DMS79 (cell line): Measurements from ENCODE around the gene RNF224.
"Not testable (repeated sequence)": the region's sequence is repeated elsewhere in the genome, so short reads cannot be mapped to it uniquely, and the experiment has no call there.

Source experiments
- DNase-seq: peaks from one replicate; lab custom pipeline; 2025; lab: John Stamatoyannopoulos, UW

RNF224 gene

GRCh38 chr9:137254624-137255447, 27.5 kb downstream of the RNF224 start, which contains the start of gene NELFB:
Gene NELFB, plus strand, starts transcription at chr9:137255327.
- DNase-seq, result peak; percentile 52

GRCh38 chr9:137255448-137256114, 28.3 kb downstream of the RNF224 start:
- DNase-seq, result peak; percentile 30

GRCh38 chr9:137256362-137256761, 29.1 kb downstream of the RNF224 start:
- DNase-seq, result no peak

- no peak for DNase-seq
Observed at GRCh38 chr9:137256856-137257255, 29.6 kb downstream of the RNF224 start.

GRCh38 chr9:137262173-137262908, 35.0 kb downstream of the RNF224 start:
- not testable (repeated sequence) for DNase-seq

- no peak for DNase-seq
Observed at GRCh38 chr9:137262909-137263285, 35.6 kb downstream of the RNF224 start.

- DNase-seq, result no peak
Observed at GRCh38 chr9:137263506-137263905, 36.2 kb downstream of the RNF224 start.

GRCh38 chr9:137264067-137264466, 36.8 kb downstream of the RNF224 start:
- DNase-seq, result no peak

- DNase-seq, result no peak
Observed at GRCh38 chr9:137265496-137266161, 38.3 kb downstream of the RNF224 start.

GRCh38 chr9:137266162-137266527, 38.8 kb downstream of the RNF224 start:
- DNase-seq, result no peak

GRCh38 chr9:137266585-137267453, 39.5 kb downstream of the RNF224 start:
- no peak for DNase-seq

- no peak for DNase-seq
Observed at GRCh38 chr9:137267933-137268355, 40.6 kb downstream of the RNF224 start.

- no peak for DNase-seq
Observed at GRCh38 chr9:137268538-137269201, 41.4 kb downstream of the RNF224 start.

GRCh38 chr9:137269231-137269772, 42.0 kb downstream of the RNF224 start:
- no peak for DNase-seq

- no peak for DNase-seq
Observed at GRCh38 chr9:137270929-137271695, 43.8 kb downstream of the RNF224 start.

GRCh38 chr9:137271696-137272076, 44.4 kb downstream of the RNF224 start:
- no peak for DNase-seq

- DNase-seq, result no peak
Observed at GRCh38 chr9:137272241-137273094, 45.2 kb downstream of the RNF224 start.

GRCh38 chr9:137273095-137273490, 45.8 kb downstream of the RNF224 start:
- no peak for DNase-seq
